DMS114 treated with DMSO at 0.1 percent for 48 hours (cell line): ENCODE measurements around the gene BUD13.
"Not testable (repeated sequence)": the region's sequence is repeated elsewhere in the genome, so short reads cannot be mapped to it uniquely, and the experiment has no call there.

Source experiments
- DNase-seq: peaks from one replicate; lab custom pipeline; 2025; ENCODE audit not compliant: unreplicated experiment; lab: John Stamatoyannopoulos, UW

The BUD13 gene

GRCh38 chr11:116762132-116762531, 10.7 kb downstream of the BUD13 start:
- no peak for DNase-seq

- not testable (repeated sequence) for DNase-seq
Observed at GRCh38 chr11:116756044-116756443, 16.7 kb downstream of the BUD13 start.

GRCh38 chr11:116750070-116750718, 22.6 kb downstream of the BUD13 start:
- no peak for DNase-seq

- DNase-seq: no peak
Observed at GRCh38 chr11:116742104-116742503, 30.7 kb downstream of the BUD13 start.

GRCh38 chr11:116740741-116741140, 32.0 kb downstream of the BUD13 start:
- DNase-seq: no peak

- DNase-seq: no peak
Observed at GRCh38 chr11:116738975-116739374, 33.8 kb downstream of the BUD13 start.

- DNase-seq: no peak
Observed at GRCh38 chr11:116736763-116737162, 36.0 kb downstream of the BUD13 start.

GRCh38 chr11:116733969-116734508, 38.7 kb downstream of the BUD13 start:
- no peak for DNase-seq

- no peak for DNase-seq
Observed at GRCh38 chr11:116733043-116733755, 39.6 kb downstream of the BUD13 start.

- DNase-seq: peak; percentile 12
Observed at GRCh38 chr11:116732271-116733042, 40.3 kb downstream of the BUD13 start.

GRCh38 chr11:116731821-116732220, 41.0 kb downstream of the BUD13 start:
- DNase-seq: no peak

GRCh38 chr11:116731097-116731761, 41.6 kb downstream of the BUD13 start:
- DNase-seq: no peak

- DNase-seq: no peak
Observed at GRCh38 chr11:116730601-116731000, 42.2 kb downstream of the BUD13 start.

GRCh38 chr11:116730241-116730561, 42.6 kb downstream of the BUD13 start:
- no peak for DNase-seq

GRCh38 chr11:116729501-116730240, 43.1 kb downstream of the BUD13 start:
- DNase-seq: no peak

GRCh38 chr11:116727990-116728389, 44.8 kb downstream of the BUD13 start:
- DNase-seq: no peak

- no peak for DNase-seq
Observed at GRCh38 chr11:116725434-116726221, 47.2 kb downstream of the BUD13 start.

GRCh38 chr11:116724813-116725212, 48.0 kb downstream of the BUD13 start:
- DNase-seq: no peak

- DNase-seq: no peak
Observed at GRCh38 chr11:116723511-116723910, 49.3 kb downstream of the BUD13 start.

GRCh38 chr11:116721988-116722387, 50.8 kb downstream of the BUD13 start:
- no peak for DNase-seq
